Measurements from ENCODE around the gene DEPDC1B. TPM values are rescaled to one million over a fixed set of nuclear protein-coding genes. Genes with fewer than 3 reads are reported as not detected.

Gene DEPDC1B
- total RNA-seq, 1 experiment from 2014 or later: 63.1 TPM

DNA sequence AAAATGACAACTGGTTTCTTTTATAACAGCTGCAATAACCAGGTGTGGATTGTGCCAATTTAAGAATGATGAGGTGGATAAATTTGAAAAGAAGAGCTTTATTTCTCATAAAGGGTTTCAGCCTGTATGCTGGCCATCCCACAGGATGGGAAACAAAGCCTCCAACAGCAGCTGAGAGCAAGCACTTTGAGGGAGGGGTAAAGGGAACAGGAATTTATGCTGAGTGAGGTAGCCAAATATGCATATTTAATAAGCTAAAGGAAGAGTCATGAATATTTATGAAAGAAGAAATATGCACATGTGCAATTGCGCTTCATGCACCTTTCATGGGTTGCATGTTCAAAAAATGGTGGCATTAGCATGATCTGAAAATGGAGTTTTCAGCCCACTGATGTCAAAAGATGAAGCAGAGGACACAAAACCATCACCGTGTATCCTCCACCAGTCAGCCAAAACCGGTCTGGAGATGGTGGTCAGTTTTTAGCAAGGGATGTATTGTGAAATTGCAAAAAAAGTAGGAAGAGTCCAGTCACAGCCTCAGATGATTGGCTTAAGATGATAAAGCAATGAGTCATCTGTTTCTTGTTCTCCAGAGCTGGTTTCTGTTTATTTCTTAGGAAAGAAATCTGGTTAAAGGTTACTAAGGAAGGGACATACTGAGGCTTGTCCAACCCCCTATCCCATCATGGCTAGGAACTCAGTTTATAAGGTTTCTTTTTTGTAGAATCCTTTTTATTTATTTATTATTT, 47.9 kb downstream of the DEPDC1B start:
- CTCF ChIA-PET: no interaction called here
- H3K36me3 Mint-ChIP-seq (ENCODE audit: insufficient read depth, unreplicated experiment): peaks cover 5% of the 10 kb centered on the region
- BruUV-seq (replicated peaks): no TSS peak
- H3K27me3 Mint-ChIP-seq (ENCODE audit: unreplicated experiment): no peaks in the 10 kb centered on the region
- peaks cover 28% of the 10 kb centered on the region for H3K4me1 Mint-ChIP-seq (ENCODE audit: low read depth, unreplicated experiment)
- peak overlapping the region; percentile 4 for H3K27ac Mint-ChIP-seq (ENCODE audit: unreplicated experiment)
- intact Hi-C loops (cut with micrococcal nuclease; ENCODE audit: unreplicated experiment): no loop called here
- H3K4me3 Mint-ChIP-seq (ENCODE audit: low read depth, unreplicated experiment): no peak overlapping the region
- H3K9me3 Mint-ChIP-seq (ENCODE audit: low read depth, unreplicated experiment): peaks cover 13% of the 10 kb centered on the region
- no peak for DNase-seq
- TF ChIP-seq, protein P1, sequence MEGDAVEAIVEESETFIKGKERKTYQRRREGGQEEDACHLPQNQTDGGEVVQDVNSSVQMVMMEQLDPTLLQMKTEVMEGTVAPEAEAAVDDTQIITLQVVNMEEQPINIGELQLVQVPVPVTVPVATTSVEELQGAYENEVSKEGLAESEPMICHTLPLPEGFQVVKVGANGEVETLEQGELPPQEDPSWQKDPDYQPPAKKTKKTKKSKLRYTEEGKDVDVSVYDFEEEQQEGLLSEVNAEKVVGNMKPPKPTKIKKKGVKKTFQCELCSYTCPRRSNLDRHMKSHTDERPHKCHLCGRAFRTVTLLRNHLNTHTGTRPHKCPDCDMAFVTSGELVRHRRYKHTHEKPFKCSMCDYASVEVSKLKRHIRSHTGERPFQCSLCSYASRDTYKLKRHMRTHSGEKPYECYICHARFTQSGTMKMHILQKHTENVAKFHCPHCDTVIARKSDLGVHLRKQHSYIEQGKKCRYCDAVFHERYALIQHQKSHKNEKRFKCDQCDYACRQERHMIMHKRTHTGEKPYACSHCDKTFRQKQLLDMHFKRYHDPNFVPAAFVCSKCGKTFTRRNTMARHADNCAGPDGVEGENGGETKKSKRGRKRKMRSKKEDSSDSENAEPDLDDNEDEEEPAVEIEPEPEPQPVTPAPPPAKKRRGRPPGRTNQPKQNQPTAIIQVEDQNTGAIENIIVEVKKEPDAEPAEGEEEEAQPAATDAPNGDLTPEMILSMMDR (IDR thresholded peaks at IDR 0.05; ENCODE audit: unreplicated experiment): no peak

- TF ChIP-seq, protein P1 (IDR thresholded peaks at IDR 0.05; ENCODE audit: unreplicated experiment): peak; percentile 46
- intact Hi-C loops (cut with micrococcal nuclease; ENCODE audit: unreplicated experiment): loop anchor here (5.0 kb wide), 1 partner anchor 352 kb away; no protein-coding TSS in a partner anchor
- H3K36me3 Mint-ChIP-seq (ENCODE audit: insufficient read depth, unreplicated experiment): peaks cover 5% of the 10 kb centered on the region
Observed at GRCh38 chr5:60649288-60649917, 50.6 kb downstream of the DEPDC1B start.

GRCh38 chr5:60648175-60648574, 51.8 kb downstream of the DEPDC1B start:
- intact Hi-C loops (cut with micrococcal nuclease; ENCODE audit: unreplicated experiment): loop anchor here (5.0 kb wide), 1 partner anchor 351 kb away; no protein-coding TSS in a partner anchor
- Mint-ChIP-seq H3K9me3 (ENCODE audit: low read depth, unreplicated experiment) (peaks cover 2% of the 10 kb centered on the region), H3K27ac (ENCODE audit: unreplicated experiment) (no peak overlapping the region), H3K27me3 (ENCODE audit: unreplicated experiment) (no peaks in the 10 kb centered on the region), H3K4me1 (ENCODE audit: low read depth, unreplicated experiment) (peaks cover 27% of the 10 kb centered on the region), H3K4me3 (ENCODE audit: low read depth, unreplicated experiment) (no peak overlapping the region), H3K36me3 (ENCODE audit: insufficient read depth, unreplicated experiment) (peaks cover 13% of the 10 kb centered on the region)
- DNase-seq: no peak
- CTCF ChIA-PET: no interaction called here
- TF ChIP-seq, protein P1 (IDR thresholded peaks at IDR 0.05; ENCODE audit: unreplicated experiment): no peak
- BruUV-seq (replicated peaks): no TSS peak

More at GRCh38 chr5:60649288-60649917, 50.6 kb downstream of the DEPDC1B start:
- no peak overlapping the region for H3K27ac Mint-ChIP-seq (ENCODE audit: unreplicated experiment)
- no peak overlapping the region for H3K4me3 Mint-ChIP-seq (ENCODE audit: low read depth, unreplicated experiment)
- DNase-seq: peak; percentile 26
- H3K9me3 Mint-ChIP-seq (ENCODE audit: low read depth, unreplicated experiment): peaks cover 8% of the 10 kb centered on the region
- no TSS peak for BruUV-seq (replicated peaks)
- peaks cover 28% of the 10 kb centered on the region for H3K4me1 Mint-ChIP-seq (ENCODE audit: low read depth, unreplicated experiment)
- CTCF ChIA-PET: interaction anchor here (0.7 to 1.4 kb wide), 2 partner anchors 11 to 61 kb away, joined by 3 to 6 read pairs; no protein-coding TSS in a partner anchor
- H3K27me3 Mint-ChIP-seq (ENCODE audit: unreplicated experiment): no peaks in the 10 kb centered on the region

- Mint-ChIP-seq H3K4me3 (ENCODE audit: low read depth, unreplicated experiment) (no peak overlapping the region), H3K36me3 (ENCODE audit: insufficient read depth, unreplicated experiment) (peaks cover 22% of the 10 kb centered on the region), H3K27me3 (ENCODE audit: unreplicated experiment) (no peaks in the 10 kb centered on the region), H3K27ac (ENCODE audit: unreplicated experiment) (no peak overlapping the region), H3K9me3 (ENCODE audit: low read depth, unreplicated experiment) (no peaks in the 10 kb centered on the region), H3K4me1 (ENCODE audit: low read depth, unreplicated experiment) (peaks cover 7% of the 10 kb centered on the region)
- no TSS peak for BruUV-seq (replicated peaks)
- CTCF ChIA-PET: interaction anchor here (0.6 kb wide), 1 partner anchor 918 kb away, joined by 3 read pairs; no protein-coding TSS in a partner anchor
- intact Hi-C loops (cut with micrococcal nuclease; ENCODE audit: unreplicated experiment): no loop called here
- no peak for DNase-seq
- TF ChIP-seq, protein P1 (IDR thresholded peaks at IDR 0.05; ENCODE audit: unreplicated experiment): no peak
Observed at GRCh38 chr5:60640901-60641300, 59.1 kb downstream of the DEPDC1B start.
